GM19395 (cell line): ENCODE data around the gene TRPM2.

Experiments used
- ATAC-seq: cut with Tn5 transposase; IDR thresholded peaks from one replicate; pipeline ENCODE4 v1.9.1; 2021; ENCODE audit warnings: mild to moderate bottlenecking, moderate library complexity; ENCODE audit not compliant: unreplicated experiment

Gene TRPM2

DNA sequence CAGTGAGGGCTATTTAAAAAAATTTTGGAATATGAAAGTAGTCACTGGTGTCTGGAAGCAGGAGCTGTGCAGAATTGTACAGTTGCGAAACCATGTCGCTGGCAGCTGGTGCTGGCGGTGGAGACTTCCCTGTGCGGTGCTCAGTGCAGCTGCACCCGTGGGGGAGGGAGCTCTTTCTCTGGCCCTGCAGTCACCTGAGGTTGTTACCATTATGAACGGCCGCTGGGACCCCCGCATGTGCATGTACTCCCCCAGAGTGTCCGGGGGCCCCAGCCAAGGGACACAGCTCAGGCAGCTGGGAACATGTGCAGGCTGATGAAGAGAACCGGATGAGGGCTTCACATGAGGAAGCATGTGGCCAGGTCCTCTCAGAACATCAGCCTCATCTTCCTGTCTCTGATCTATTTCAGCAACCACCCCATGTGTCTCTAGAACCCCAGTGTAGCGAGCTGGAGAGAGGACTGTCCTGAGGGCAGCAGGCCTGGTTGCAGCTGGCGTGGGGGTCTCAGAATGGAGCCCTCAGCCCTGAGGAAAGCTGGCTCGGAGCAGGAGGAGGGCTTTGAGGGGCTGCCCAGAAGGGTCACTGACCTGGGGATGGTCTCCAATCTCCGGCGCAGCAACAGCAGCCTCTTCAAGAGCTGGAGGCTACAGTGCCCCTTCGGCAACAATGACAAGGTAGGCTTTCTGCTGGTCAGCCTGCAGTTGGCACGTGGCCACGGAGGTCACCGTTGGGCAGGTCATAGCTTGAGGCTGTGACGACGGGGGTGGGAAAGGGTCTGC, at the start of gene TRPM2:
Gene TRPM2 (plus strand): TSS at position 431 of the 780 bp plus-strand sequence. CDS start 80 bp downstream, at position 511.
- peak; percentile 60 for ATAC-seq

GRCh38 chr21:44304011-44304616, 49.3 kb upstream of the TRPM2 start:
- ATAC-seq = no peak

- ATAC-seq = no peak
Observed at GRCh38 chr21:44304877-44305293, 48.5 kb upstream of the TRPM2 start.

DNA sequence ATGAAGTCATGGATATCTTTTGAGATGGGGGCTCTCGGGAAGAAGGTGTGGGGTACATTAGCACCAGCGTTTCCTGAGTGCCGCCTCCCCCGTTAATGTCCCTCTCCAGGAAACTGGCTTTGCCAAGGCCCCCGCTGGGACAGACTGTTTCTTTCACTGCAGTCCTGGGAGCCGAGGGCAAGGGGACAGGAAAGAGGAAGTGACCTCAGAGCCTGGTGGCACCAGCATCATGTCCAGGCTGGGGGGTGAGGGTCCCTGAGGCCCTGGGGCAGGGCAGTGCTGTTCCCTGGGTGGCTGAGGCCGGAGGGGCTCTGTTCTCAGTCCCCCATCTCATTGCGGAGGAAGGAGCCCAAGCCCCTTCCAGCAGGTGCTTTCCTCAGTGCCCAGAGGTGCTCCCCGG, 47.7 kb upstream of the TRPM2 start:
- ATAC-seq = no peak

GRCh38 chr21:44306936-44307704, 46.3 kb upstream of the TRPM2 start:
- ATAC-seq = no peak

DNA sequence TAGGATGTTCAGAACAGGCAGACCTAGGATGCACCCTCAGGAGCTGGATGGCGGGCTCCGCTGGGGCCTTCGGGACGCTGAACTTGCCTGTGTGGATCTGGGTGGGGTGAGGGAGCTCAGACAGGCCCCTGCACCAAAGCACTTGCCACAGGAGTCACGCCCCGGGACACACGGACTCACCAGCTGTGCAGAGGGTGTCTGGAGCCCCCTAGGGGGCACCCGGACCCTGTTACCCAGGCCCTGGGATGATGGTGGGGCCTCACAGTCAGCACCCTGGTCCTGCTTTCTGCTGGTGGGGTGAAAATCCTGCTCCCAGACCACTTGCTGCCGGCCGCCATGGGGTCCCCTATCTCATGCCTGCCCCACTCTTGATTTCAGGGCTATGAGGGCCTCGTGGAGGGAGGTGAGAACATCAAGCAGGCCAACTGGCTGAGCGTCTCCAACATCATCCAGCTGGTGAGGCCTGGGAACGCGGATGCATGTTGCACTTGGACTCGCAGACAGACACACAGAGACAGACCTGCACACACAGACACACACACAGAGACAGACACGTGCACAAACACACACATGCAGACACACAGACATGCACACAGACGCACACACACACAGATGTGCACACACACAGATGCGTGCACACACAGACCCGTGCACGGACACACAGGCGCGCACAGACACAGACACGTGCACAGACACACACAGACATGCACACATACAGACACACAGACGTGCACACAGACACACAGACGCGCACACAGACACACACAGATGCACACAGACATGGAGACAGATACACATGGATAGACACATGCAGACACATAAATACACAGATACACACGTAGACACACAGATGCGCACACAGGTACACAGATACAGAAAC, 42.6 kb upstream of the TRPM2 start:
- ATAC-seq = no peak

DNA sequence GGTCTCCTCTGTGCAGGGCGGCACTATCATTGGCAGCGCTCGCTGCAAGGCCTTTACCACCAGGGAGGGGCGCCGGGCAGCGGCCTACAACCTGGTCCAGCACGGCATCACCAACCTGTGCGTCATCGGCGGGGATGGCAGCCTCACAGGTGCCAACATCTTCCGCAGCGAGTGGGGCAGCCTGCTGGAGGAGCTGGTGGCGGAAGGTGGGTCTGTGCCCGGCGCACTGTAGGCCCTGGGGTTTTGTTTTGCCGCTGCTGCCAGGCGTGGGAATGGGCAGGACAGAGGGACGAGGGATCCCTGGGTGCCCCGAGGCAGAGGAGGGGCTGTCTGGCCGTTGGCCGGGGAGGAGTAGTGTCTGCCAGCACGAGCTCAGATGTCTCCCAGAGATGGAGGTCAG, 41.3 kb upstream of the TRPM2 start:
- no peak for ATAC-seq

GRCh38 chr21:44312716-44313115, 40.7 kb upstream of the TRPM2 start:
- no peak for ATAC-seq

GRCh38 chr21:44313451-44313850, 40.0 kb upstream of the TRPM2 start:
- no peak for ATAC-seq

- ATAC-seq = no peak
Observed at GRCh38 chr21:44314128-44314527, 39.3 kb upstream of the TRPM2 start.

DNA sequence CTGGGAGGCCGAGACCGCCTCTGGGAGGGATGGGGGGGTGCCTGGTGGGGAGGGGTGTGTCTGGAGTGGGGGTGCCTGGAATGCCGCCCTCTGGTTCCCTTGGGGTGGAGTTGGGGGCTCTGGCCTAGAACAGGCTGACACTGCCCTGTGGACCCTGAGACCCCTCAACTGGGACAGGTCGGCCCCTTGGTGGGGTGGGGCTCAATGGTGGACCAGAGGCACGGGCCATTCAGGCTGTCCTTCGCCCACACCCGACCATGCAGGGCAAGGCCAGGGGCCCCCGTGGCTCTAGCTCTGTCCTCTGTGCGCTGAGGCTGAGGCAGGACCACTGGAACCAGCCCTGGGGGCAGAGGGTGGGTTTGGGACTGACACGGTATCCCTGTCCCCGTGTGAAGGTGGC, 38.9 kb upstream of the TRPM2 start:
- ATAC-seq = no peak

- ATAC-seq = no peak
Observed at GRCh38 chr21:44315691-44316203, 37.7 kb upstream of the TRPM2 start.

- no peak for ATAC-seq
Observed at GRCh38 chr21:44316277-44316900, 37.0 kb upstream of the TRPM2 start.

GRCh38 chr21:44317241-44317782, 36.1 kb upstream of the TRPM2 start:
- ATAC-seq = no peak

DNA sequence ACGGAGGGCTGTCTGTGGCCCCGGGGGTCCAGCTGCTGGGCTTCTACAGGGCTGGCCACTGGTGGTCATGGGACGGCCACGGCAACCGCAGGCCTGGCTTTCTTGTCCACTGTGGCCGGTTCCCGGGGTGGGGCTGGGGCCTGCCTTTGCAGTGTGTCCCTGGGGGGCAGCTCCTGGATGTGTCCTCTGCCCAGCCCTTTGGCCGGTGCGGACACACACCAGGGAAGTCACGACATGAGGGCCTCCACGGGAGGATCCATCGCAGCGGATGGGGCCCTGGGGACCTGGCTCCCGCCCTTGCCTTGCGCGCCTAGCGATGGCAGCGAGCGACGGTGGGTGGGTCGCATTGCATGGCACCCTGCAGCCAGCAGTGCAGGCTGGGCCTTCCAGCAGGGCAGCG, 35.5 kb upstream of the TRPM2 start:
- no peak for ATAC-seq

- no peak for ATAC-seq
Observed at GRCh38 chr21:44318489-44319285, 34.7 kb upstream of the TRPM2 start.

DNA sequence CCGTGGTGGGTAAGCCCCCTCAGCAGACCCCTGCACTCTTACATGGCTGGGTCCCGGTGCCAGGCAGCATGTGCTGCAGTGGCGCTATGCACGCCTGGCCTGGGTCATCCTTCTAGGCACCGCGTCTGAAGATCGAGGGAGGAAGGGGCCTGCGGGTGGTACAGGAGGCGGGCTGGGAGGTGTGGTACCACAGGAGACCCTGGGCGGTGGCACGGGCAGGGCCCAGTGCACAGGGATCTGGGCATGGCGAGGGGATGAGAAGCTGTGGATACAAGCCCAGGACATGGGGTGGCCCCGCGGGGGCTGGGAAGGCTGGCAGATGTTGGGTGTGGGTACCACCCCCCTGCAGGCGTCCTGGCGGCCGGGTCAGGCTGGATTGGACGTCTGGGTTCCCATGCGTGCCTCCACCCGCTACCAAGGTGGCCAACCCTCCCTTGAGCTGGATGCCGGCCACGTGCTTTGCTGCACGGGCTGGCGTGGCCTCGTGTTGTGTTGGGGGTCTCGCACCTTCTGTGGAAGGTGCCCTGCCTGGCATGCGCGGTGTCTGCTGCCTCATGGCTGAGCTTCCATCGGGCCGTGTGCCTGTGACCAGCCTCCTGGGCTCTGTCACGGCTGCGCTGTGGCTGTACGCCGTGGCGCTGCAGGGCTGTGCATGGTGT, 33.9 kb upstream of the TRPM2 start:
- no peak for ATAC-seq

- no peak for ATAC-seq
Observed at GRCh38 chr21:44320847-44321246, 32.6 kb upstream of the TRPM2 start.
